Inflammatory macrophage treated with lipopolysaccharide for 1 hour (primary cell): ENCODE measurements around the gene ELFN1.

Experiments used
- DNase-seq, 2 donors: peaks; one replicate each; pipeline ENCODE4 v3.0.0-alpha.2; 2020 to 2022

The ELFN1 gene

DNA sequence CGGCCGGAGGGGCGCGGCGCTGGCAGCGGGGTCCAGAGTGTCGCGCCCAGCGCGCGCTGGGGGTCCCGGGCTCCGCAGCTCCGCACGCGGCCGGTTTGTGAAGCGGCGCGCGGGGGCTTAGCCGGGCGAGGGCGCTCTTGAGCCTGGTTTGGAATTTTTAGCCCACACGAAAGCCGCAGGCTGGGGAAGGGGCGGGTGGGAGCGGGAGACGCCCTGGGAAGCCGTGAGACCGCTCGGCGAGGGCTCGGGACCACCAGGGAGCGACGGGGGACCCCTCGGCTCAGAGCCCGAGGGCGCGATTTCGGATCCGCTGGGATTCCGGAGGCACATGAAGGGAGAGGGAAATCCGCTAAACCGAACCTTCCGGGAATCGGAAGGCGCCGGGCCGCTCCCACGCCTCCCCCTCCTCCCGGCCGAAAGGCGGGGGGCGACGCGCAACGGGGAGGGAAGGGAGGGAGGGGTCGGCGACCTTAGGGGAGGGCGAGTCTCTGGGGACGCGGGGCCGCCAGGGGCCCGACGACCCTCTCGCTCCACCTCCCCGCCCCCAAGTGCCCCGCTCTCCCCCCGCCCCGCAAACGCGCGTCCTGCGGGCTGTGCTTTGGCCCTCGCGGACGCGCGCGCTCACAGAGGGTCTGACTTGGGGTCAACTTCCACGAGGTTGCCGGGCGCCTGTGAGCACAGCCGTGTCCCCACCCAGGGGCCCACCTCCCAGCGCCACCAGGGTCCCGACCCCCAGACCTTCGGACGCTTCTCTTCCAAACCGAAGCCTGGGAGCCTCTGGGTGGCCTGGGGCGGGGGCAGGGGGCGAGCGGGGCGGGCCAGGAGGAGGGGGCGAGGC, 5.1 kb upstream of the ELFN1 start:
- DNase-seq, result peak; percentile 6 to 65

DNA sequence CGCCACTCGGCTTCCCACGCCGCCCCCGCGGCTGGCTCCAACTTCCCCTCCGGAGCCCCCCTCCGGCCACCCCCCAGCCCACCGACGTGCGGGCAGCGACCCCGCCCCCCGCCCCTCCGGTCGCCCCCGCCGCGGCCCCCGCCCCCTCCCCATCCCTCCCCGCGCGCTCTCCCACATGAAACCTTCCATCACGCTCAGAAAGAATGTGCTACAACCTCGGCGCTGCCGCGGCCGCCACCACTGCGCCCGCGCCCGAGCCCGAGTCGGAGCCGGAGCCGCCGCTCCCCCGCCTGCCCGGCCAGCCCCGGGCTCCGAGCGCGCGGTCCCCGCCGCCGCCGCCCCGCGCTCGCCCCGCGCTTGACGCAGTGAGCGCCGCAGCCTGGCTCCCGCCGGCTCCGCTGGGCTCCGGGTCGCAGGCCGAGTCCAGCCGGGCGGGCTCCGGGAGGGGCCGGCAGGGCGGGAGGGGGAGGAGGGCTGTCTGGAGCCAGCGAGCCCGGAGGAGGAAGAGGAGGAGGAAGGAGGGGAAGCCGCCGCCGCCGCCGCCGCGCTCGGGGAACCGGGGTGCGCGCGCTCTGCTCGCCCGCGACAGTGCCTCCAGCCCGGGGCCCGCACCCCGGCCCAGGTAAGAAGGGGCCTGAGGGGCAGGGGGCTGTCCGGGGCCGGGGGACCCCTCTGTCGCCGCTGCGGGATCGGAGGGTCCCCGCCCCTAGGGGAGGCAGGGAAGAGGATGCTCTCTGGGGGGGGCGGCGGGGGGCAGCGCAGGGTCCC, 4.3 kb upstream of the ELFN1 start:
- no peak for DNase-seq

GRCh38 chr7:1666317-1666822, 3.7 kb upstream of the ELFN1 start:
- peak; percentile 8 to 12 for DNase-seq

- DNase-seq, result peak; percentile 3 to 4
Observed at GRCh38 chr7:1666823-1667565, 3.1 kb upstream of the ELFN1 start.

DNA sequence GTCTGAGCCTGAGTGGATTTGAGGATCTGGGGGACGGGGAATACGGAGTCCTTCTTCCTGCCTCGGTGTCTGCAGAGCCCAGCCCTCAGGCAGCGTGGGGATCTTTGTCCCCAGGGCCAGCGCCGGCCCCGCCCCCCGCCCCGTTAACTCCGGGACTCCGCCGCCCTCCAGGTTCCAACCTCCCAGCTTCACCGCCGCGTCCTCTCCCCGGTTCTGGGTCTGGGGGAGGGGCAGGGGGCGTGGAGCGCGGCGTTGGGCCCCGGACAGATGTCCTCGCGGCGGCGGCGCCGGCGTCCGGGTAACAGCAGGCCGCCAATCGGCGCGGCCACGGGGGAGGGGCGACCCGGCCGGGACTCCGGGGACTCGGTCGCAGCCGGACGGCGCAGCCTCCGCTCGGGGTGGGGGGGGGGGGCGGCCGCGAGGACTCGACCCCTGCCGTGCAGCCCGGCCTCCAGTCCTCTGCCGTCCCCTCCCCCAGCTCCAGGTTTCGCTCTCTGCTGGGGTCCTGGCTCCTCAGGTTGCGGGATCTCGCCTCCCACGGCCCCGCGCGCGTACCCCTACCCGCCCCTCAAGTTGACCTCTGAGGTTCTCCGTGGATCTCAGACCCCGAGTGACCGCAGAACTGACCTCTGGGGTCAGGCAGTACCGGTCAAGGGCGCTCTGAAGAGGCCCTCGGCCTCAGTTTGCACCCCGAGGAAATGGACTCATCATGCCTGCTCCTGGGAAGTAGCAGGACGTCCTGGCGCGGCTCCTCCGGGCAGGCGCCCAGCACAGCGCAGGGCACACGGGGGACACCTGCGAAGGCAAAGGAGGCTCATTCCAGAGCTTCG, 2.3 kb upstream of the ELFN1 start:
- DNase-seq, result no peak

DNA sequence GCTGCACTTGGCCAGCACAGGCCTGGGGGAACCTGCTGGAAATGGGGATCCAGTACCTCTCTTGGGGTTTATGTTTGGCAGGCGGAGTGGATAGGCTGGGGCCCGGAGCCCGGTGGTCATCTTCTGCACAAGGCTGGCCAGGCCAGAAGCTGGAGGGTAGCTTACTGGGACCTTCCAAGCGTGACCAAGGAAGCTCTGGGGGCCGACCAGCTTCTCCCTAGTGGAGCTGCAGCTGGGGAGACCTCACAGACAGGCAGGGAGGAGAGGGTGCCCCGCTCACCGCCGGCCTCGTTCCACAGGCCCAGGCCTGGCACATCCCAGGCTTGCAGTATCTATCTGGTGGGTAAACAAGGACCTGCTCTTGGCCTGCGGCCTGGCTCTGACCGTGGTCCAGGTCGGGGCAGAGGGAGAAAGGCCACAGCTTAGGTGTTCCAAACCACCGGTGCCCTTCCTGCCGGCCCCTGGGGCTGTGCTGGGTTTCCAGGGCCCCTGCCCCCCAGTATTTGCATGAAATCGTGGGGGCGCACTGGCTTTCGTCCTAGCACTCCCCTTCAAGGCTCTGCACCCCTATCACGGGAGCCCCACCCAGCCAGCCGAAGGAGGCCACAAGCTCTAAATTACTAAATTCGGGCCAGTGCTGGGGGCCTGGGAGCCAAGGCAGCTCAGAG, 1.5 kb upstream of the ELFN1 start:
- DNase-seq, result no peak

- DNase-seq, result peak in 1 of 2 donors; percentile 1
Observed at GRCh38 chr7:1669064-1669951, 769 bp upstream of the ELFN1 start.

GRCh38 chr7:1670894-1671593, 967 bp downstream of the ELFN1 start:
- DNase-seq, result no peak

DNA sequence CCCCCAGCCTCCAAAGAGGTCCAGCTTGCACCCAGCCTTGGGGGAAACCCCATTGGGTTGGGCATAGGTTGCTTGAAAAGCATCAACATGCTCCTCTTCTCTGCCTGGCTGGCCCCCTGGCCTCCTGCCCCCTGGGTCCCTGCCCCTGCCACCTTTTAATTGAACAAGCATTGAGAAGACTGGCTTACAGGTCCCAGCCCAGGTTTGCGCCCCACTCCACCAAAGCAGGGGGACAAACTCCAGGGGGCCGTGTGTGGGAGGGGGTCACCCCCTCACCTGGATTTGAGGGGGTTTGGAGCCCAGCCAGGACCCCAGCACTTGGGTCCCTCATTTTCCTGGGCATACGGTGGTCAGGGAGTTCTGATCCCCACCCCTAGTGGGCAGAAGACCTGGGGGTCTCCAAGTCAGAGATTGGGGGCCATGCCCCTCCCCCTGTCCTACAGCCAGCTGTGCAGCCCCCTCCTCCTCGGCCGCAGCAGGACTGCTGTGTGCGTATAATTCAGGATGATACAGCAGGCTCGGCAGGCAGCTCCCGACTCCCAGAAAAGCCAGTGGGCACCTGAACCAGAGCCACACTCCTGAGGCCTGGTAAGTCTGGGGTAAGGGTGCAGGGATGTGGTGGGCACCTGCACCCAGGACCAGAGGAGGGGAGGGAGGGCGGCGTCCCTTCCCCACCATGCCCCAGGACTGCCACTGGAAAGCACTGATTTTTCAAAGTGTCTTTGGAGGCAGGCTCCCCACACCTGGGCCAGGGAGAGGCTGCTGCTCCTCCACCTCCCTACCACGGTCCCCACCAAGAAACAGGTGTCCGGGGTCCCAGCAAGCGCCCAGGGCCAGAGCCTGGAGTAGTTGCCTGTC, 1.7 kb downstream of the ELFN1 start:
- no peak for DNase-seq

GRCh38 chr7:1672851-1673486, 2.9 kb downstream of the ELFN1 start:
- no peak for DNase-seq

DNA sequence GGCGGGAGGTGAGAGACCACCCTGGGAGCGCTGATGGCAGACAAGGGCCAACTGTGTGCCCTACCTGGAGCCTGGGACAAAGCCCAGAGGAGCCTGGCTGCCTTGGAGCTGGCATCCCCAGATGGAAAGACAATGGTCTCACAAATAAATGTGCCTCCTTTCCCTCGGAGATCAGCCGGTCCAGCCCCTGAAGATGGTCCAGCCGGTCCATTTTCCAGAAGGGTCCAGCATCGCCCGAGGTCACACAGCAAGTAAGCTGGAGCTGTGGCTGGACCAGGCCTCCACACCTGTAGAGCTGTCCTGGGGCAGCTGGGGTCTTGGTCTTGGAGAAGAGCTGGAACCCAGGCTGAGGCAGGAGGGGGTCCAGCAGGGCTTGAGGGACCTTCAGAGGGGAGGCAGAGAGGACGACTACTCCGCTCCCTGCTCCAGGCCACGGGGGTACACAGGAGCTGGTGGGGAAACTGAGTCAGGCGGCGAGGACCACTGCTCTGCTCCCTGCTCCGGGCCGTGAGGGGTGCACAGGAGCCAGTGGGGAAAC, 3.6 kb downstream of the ELFN1 start:
- no peak for DNase-seq

DNA sequence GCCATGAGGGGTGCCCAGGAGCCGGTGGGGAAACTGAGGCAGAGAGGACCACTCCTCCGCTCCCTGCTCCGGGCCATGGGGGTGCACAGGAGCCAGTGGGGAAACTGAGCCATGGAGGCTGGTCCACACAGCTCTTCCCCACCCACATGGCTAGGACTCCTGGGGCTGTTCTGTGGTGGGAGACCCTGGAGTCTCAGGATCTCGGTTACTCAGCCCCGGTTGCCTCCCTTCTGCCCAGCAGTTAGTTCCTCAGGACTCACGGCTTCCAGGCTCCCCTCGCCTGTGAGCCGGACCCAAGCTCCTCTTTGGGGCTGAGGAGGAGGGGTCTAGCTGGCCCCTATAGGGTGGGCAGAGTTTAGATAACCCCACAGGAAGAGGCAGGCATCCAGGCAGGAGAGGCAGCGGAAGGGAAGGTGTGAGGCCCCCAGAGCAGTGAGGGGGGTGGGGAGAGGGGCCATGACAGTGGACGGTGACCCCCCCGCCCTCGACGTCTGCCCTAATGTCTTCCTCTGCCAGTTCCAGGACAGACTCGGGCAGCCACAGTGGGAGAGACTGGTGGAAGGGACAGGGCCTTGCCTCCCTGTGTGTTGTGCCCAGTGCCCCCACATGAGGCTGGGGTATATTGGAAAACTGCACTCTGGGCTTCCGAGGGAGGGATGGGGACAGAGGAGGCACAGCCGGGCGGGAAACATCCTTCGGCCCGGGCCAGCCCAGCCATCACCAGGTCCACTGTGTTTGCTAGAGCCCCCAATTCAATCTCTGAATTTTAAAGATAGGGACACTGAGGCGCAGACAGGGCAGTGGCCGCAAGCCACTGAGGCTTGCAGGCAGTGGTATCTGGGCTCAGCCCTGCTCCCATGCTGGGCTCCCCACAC, 4.3 kb downstream of the ELFN1 start:
- DNase-seq, result no peak

DNA sequence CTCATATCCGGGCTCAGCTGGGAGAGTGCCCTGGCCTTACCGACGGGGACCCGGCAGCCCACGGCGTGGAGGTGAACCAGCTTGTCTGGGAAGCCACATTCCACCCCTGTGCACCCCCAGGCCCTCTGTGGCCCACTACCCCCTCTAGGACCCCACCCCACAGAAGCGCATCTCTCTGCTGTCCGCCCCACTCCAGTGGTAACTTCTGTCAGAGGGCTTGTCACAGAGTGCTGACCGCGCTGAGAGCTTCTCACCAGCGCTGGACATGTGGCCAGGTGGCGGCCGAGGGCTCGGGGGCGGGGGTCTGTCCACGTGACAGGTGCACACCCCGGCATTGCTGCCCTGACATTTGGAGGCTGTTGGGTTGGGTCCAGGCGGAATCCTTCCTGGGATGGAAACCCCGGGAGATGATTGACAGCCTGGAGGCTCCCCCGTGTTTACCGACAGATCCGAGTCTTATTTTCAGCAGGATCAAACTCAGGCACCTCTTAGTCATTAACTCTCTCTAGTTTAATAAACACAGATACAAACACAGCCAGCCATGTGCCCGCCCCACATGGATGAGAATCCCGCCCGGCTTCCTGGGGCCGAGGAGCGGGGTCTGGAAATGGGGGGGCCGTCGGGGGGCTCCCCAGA, 5.1 kb downstream of the ELFN1 start:
- no peak for DNase-seq

DNA sequence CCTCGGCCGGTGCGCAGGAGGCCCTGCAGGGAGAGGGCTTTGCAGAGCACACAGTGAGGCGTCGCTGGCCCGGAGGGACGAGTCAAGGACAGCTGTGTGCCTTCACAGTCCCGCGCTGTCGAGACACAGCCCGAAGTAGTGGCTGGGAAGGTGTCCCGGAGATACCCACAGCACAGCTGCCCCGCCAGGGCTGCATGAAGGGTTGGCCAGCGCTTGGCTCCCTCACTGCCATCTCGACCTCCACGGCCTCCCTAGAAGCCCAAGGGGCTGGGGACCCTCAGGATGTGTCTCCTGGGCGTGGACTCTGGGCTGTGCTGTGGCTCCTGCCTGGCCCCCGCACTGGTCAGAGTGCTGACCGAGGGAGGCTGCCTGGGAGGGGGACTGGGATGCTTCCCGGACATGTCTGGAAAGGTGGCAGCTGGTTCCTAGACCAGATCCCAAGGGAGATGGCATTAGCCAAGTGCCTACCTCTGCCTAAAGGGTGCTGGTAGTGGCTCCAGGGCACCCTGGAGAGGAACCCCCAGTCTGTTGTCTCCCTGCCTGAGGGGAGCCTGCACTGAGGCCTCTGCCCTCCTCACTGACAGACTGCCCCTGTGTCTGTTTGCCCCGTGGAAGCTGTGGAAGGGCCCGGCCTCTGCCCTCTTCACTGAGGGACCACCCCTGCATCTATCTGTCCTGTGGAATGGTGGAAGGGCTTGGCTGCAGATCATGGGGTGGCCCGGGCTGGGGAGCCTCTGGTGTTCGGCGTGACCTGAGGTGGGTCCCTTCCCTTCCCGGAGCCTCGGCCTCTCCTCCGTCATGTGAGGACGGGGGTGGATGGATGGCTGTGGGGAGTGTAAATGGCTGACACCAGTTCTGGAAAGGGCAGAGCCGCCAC, 5.8 kb downstream of the ELFN1 start:
- DNase-seq, result no peak

GRCh38 chr7:1676550-1677078, 6.5 kb downstream of the ELFN1 start:
- no peak for DNase-seq
